ENCODE data around the gene QKI.
"Not testable (repeated sequence)": the region's sequence is repeated elsewhere in the genome, so short reads cannot be mapped to it uniquely, and the experiment has no call there.

The QKI gene

DNA sequence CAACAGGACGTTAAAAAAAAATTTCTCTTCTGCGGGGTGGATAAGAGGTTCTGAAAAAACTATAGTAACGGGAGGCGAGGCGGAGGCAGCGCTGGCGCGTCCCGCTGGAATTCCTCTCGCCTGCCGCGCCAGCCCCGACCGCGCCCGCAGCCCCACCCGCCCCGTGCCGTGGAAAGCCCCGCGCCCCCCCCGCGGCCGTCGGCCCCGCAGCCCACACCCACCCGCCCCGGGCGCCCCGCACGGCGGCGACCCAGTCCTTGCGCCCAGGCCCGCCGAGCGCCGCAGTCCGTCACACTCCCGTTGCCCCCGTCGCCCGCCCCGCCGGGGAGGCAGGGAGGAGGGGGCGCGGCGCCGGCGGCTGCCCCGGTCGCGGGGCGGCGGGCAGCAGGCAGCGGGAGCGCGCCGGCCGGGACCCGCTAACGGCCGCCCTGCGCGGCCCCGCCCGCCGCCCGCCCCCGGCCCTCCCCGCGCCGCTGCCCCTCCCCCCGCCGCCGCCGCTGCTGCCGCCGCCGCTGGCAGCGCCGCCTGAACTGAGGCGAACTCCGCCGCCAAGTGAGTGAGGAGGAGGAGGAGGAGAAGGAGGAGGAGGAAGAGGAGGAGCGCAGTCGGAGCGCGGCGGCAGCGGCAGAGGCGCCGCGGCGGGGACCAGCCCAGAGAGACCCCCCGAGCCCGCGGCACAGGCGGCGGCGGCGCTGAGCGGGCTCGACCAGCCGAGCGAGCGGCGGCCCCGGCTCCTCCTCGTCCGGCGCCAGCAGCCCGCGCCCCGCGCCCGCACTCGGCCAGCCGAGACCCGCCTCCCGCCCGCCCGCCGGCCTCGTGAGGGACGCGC, at the start of gene QKI:
Gene QKI (plus strand): TSS at position 602 of the 829 bp plus-strand sequence. CDS start 476 bp downstream, outside the sequence.
- DNase-seq (ENCODE audit: low read depth): peak; percentile 78

DNA sequence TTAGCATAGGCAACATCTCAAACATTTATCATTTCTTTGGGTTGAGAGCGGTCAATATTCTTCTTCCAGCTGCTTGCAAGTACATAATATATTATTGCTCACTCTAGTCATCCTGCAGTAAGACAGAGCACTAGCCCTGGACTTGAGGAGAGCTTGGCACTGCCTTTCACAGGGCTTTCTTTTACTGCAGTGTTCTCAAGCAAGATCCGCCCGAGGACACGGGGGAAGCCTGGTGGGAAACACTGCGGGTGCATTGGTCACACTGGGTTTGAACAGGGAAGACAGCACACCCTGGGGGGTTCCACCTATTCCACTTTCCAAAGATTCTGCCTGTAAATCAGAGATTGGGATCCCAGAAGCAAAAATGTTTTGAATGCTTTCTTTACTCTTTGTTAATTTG, 48.2 kb upstream of the QKI start:
- DNase-seq (ENCODE audit: low read depth): no peak

DNA sequence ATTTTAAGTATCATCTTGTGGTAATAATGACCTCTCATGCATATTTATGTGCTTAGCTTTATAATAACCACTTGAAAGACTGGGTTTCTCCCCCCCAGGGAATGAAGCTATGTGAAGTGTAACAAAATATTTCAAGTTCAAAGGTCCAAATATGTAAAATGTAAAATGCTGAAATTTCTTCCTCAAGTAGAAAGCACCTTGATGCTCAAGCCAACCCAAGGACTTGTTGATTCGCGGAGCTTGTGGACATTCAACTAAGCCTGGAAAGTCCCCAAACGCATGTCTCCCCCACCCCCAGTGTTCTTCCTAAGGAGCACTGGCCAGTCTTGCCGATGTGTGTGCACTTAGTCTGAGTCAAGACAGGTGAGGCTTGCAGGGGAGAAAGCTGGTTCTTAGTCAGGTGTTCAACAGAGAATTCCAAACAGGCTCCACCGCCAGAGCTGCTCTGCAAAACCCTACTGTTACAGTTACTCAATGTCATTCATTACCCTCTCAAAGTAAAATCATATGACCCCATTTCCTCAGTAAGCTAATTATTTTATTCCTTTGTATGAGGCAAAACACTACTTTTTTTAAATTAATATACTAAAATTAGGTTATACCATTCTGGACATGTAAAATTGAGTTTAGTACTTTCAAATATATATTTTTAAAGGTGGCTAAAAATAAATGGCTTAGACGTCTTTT, 46.9 kb upstream of the QKI start:
- no peak for DNase-seq (ENCODE audit: low read depth)

DNA sequence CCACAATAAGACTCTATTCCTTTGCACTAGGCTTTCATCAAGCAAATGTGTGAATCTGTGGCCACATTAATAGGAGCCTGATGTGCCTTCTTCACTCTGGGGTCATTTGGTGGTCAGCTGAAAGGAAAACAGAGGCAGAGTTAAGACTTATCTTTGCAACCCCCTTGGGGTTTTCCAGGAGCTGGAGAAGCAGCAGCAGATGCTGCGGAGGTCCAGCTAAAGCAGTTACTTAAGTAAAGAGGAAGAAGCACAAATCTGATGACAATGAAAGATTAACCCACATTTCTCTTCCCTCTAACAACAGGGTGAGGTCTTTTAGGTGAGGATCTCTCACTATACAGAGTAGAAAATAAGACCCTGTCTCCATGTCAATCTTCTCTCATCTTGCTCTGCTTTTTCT, 45.4 kb upstream of the QKI start:
- no peak for DNase-seq (ENCODE audit: low read depth)

- no peak for DNase-seq (ENCODE audit: low read depth)
These were observed 44.7 kb upstream of the QKI start for GRCh38 chr6:163369628-163370365.

GRCh38 chr6:163370464-163371117, 43.9 kb upstream of the QKI start:
- DNase-seq (ENCODE audit: low read depth): no peak

DNA sequence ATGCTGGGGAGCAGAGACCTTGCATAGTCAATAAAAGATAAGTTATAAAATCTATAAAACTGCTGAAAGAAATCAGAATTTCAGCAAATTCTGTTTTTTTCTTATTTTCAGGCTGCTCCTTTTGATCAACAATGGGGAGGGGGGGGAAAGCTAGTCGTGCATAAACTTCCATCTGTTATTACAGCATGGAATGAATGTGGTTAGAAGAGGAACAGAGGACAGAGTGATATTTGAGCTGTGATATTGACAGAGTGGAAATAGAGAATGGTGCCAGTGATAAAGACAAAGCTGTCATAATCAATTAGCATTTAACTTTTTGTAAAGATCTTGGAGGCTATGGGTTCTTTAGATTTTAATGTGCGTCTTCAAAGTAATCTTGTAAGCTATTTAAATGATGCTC, 43.4 kb upstream of the QKI start:
- DNase-seq (ENCODE audit: low read depth): no peak

DNA sequence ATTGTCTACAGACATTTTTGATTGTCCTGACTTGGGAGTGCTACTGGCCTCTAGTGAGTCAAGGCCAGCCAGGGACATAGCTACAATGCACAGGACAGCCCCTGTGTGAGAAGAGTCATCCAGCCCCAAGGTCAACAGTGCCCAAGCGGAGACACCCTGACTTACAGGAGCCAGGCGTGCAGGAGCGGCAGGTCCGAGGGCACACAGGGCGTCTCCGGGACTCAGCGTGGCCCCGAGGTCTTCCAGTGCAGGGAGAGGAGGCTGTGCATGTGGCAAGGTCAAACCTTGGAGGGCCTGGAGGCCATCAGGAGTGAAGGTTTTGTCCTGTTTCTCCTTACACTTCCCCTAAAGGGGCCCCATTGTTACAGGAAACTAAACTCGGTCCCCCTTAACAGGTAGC, 41.3 kb upstream of the QKI start:
- DNase-seq (ENCODE audit: low read depth): no peak

GRCh38 chr6:163375361-163375760, 39.2 kb upstream of the QKI start:
- no peak for DNase-seq (ENCODE audit: low read depth)

DNA sequence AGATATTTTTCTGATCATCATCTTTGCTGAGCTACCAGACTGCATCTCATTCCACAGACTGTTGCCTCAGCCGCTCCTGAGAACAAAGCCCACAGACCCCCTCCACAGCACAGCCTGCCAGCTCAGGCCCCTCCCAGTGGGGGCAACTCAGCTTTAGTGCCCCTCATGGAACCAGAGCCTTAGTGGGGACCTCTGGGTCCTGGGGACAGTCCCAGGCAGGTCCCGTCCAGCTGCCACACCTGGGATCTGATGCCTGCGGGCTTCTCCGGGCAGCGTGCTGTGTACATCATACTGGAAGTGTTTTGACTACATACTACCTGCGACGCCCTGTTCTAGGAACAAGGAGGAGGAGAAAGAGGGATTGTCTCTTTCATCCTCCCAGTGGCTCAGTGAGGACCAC, 38.3 kb upstream of the QKI start:
- no peak for DNase-seq (ENCODE audit: low read depth)

GRCh38 chr6:163377561-163377960, 37.0 kb upstream of the QKI start:
- no peak for DNase-seq (ENCODE audit: low read depth)

DNA sequence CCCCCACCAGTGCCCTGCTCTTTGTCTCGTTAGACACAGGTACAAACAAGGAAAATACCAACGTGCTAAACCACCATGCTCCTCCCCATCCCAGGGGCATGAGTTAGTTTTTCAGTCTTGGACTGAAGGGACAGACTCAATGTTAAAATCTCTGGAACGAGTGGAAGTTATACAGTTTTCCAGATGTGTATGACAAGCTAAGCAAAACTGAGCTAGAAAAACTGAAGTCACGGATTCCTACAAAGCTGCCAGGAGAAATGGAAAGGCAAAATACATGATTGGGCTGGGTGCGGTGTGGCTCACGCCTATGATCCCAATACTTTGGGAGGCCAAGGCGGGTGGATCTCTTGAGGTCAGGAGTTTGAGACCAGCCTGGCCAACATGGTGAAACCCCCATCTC, 34.3 kb upstream of the QKI start:
- no peak for DNase-seq (ENCODE audit: low read depth)

DNA sequence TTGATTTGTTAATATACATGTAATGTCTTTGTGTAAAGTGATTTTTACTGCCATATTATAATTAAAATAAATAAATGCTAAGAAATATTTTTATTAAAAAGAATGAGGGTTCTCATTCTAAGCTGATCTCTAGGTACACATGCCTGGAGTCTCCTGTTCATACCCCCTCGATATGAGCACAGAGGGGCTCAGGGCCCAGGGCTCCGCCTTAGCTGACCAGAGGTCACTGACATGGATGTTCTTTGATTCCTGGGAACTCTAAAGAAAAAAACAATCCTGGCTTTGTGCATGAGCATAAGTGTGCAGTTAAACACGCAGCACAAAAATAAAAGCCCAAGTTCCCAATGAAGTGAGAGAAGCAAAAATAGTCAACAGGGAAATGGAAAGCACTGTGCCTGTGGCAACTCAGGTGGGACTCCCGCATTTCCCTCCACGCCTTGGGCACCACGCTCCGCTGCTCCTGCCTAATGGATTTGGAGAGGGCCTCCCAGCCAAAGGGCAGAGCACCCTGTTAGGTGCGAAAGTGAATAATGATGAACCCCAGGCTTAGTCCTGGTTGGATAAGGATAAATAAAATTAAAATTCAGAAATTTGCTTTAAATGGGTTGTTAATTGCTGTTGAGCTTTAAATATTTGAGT, 33.3 kb upstream of the QKI start:
- no peak for DNase-seq (ENCODE audit: low read depth)

GRCh38 chr6:163383396-163383795, 31.1 kb upstream of the QKI start:
- DNase-seq (ENCODE audit: low read depth): not testable (repeated sequence)

GRCh38 chr6:163383912-163384311, 30.6 kb upstream of the QKI start:
- DNase-seq (ENCODE audit: low read depth): no peak

GRCh38 chr6:163384510-163384909, 30.0 kb upstream of the QKI start:
- DNase-seq (ENCODE audit: low read depth): no peak

- DNase-seq (ENCODE audit: low read depth): not testable (repeated sequence)
These were observed 29.0 kb upstream of the QKI start for GRCh38 chr6:163385503-163385902.

DNA sequence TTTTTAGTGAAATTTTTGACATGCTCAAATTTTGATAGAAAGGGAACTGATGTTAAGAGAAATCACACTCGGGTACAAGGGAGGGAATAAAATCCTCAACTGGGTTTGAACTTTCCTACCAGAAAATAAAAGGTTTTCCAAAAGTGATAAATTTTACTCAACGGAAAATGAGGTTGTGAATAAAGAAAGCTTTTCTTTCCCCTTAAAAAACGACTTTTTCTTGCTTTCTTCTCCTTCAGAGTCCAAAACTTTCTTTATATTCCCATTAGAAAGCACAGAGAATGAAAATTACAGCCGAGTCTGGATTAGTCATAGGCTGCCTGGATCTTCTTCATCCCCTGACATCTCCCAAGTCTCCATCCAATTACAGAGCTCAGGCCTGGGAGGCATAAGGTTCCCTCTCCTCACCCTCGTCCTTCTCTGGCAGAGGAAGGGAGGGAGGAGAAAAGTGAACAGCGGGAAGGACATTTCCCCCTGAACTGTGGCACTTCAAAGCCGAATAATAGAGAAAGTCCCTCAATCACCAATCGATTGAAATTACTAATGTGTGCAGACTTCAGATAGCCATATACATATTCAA, 28.1 kb upstream of the QKI start:
- DNase-seq (ENCODE audit: low read depth): no peak

GRCh38 chr6:163387317-163387716, 27.2 kb upstream of the QKI start:
- DNase-seq (ENCODE audit: low read depth): no peak

- no peak for DNase-seq (ENCODE audit: low read depth)
These were observed 25.2 kb upstream of the QKI start for GRCh38 chr6:163389354-163389753.

DNA sequence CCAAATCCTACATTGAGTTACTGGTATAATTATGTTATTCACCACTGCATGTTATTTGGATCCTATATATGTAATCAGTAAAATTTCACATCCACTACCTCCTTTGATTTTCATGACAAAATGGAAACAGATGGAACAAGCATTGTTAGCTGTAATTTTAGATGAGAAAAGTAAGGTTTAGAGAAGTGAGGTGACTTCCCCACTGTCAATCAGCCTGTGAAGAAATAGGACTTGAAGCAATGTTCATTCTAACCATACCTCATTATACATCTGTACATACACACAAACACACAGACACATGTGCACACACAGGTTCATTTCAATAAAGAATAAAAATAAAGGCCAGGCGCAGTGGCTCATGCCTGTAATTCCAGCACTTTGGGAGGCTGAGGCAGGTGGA, 23.7 kb upstream of the QKI start:
- no peak for DNase-seq (ENCODE audit: low read depth)

- no peak for DNase-seq (ENCODE audit: low read depth)
These were observed 22.5 kb upstream of the QKI start for GRCh38 chr6:163391985-163392384.

All from stimulated activated CD4-positive, alpha-beta T cell treated with anti-CD3 and anti-CD28 coated beads, Interleukin-2, amount 100 ng/mL, for 4 hours (primary cell).